ENCODE measurements around the gene TSC22D4. TPM values are rescaled to one million over a fixed set of nuclear protein-coding genes. Genes with fewer than 3 reads are reported as not detected.
A peak's percentile ranks its signal among the peaks of the same experiment; 100 is the strongest.

TSC22D4 gene
- total RNA-seq, 1 experiment from 2014 or later, result 35.8 TPM

GRCh38 chr7:100434297-100435144, 44.5 kb downstream of the TSC22D4 start:
- DNase-seq, result no peak
- Histone ChIP-seq H3K4me3 (ENCODE audit: insufficient read depth, low read depth, low read length) (peak overlapping the region; percentile 96), H3K36me3 (replicated peaks; ENCODE audit: control insufficient read depth, insufficient read depth, low read length) (peaks cover 25% of the 10 kb centered on the region), H3K27me3 (ENCODE audit: control insufficient read depth, insufficient read depth, low read length) (no peaks in the 10 kb centered on the region)

DNA sequence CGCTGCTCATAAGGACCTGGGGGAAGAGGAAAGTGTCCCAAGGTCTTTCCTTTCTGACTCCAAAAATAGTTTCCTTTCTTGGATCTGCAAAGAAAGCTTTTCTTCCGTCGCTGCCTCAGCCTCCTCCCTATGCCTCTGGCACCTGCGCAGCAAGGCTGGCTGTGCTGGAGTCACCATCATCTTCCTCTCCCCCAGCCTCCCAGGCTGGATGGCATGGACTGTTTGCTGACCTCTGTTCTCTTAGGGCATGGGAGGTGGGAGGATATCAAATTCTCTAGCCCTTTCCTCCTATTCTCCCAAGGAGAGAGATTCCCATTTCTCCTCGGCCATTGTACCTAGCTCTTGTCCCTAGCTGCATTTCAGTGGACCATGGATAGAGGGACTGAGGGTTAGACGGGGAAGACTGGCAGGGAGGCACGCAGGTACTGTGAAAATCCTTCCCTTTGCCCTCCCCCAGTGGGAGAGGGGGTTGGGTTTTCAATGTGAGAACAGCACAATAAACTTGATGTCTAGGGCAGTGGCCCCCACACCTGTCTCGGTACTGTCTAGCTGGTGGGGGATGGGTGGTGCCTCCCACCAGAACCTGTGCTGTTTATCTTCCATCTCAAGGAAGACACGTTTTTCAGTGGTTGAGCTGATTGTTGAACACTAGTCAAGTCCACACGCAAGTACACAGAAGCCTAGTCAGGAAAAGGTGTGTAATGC, 45.3 kb downstream of the TSC22D4 start:
- Histone ChIP-seq H3K36me3 (replicated peaks; ENCODE audit: control insufficient read depth, insufficient read depth, low read length) (peaks cover 25% of the 10 kb centered on the region), H3K4me3 (ENCODE audit: insufficient read depth, low read depth, low read length) (no peak overlapping the region), H3K27me3 (ENCODE audit: control insufficient read depth, insufficient read depth, low read length) (no peaks in the 10 kb centered on the region)

DNA sequence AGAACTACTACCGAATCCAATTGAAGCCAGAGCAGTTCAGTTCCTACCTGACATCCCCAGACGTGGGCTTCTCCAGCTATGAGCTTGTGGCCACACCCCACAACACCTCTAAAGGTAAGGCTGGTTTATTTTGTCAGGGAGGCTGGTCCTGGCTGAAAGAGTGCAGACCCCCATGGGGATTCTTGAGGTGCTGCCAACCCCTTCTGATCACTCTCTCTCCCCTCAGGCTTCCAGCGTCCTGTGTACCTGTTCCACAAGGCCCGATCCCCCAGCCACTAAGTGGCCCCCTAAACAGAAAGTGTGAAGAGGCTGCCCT, 45.8 kb downstream of the TSC22D4 start:
- Histone ChIP-seq H3K36me3 (replicated peaks; ENCODE audit: control insufficient read depth, insufficient read depth, low read length) (peaks cover 25% of the 10 kb centered on the region), H3K27me3 (ENCODE audit: control insufficient read depth, insufficient read depth, low read length) (no peaks in the 10 kb centered on the region), H3K4me3 (ENCODE audit: insufficient read depth, low read depth, low read length) (no peak overlapping the region)
- DNase-seq, result no peak

More for the DNA sequence above, 45.3 kb downstream of the TSC22D4 start:
- no peak for DNase-seq

GRCh38 chr7:100432621-100433275, 46.3 kb downstream of the TSC22D4 start:
- Histone ChIP-seq H3K36me3 (replicated peaks; ENCODE audit: control insufficient read depth, insufficient read depth, low read length) (peaks cover 25% of the 10 kb centered on the region), H3K4me3 (ENCODE audit: insufficient read depth, low read depth, low read length) (no peak overlapping the region), H3K27me3 (ENCODE audit: control insufficient read depth, insufficient read depth, low read length) (peaks cover 2% of the 10 kb centered on the region)
- DNase-seq, result peak; percentile 17

- DNase-seq, result no peak
- Histone ChIP-seq H3K36me3 (replicated peaks; ENCODE audit: control insufficient read depth, insufficient read depth, low read length) (peaks cover 25% of the 10 kb centered on the region), H3K4me3 (ENCODE audit: insufficient read depth, low read depth, low read length) (no peak overlapping the region), H3K27me3 (ENCODE audit: control insufficient read depth, insufficient read depth, low read length) (peaks cover 5% of the 10 kb centered on the region)
Measured at GRCh38 chr7:100432053-100432452, 47.0 kb downstream of the TSC22D4 start.

GRCh38 chr7:100431286-100431735, 47.7 kb downstream of the TSC22D4 start:
- H3K27me3 ChIP-seq (ENCODE audit: control insufficient read depth, insufficient read depth, low read length), result peaks cover 5% of the 10 kb centered on the region
- peaks cover 25% of the 10 kb centered on the region for H3K36me3 ChIP-seq (replicated peaks; ENCODE audit: control insufficient read depth, insufficient read depth, low read length)
- 0 out of 2 replicates have a peak overlapping the region, but pooled peaks have one; percentile 3 for H3K4me3 ChIP-seq (ENCODE audit: insufficient read depth, low read depth, low read length)
- peak; percentile 36 for DNase-seq

- Histone ChIP-seq H3K36me3 (replicated peaks; ENCODE audit: control insufficient read depth, insufficient read depth, low read length) (peaks cover 25% of the 10 kb centered on the region), H3K4me3 (ENCODE audit: insufficient read depth, low read depth, low read length) (peak overlapping the region; percentile 89), H3K27me3 (ENCODE audit: control insufficient read depth, insufficient read depth, low read length) (peaks cover 5% of the 10 kb centered on the region)
- DNase-seq, result peak; percentile 66
Measured at GRCh38 chr7:100430493-100431285, 48.3 kb downstream of the TSC22D4 start.

- Histone ChIP-seq H3K4me3 (ENCODE audit: insufficient read depth, low read depth, low read length) (peak within 1 kb of the TSS; percentile 89), H3K27me3 (ENCODE audit: control insufficient read depth, insufficient read depth, low read length) (peaks cover 5% of the 10 kb centered on the region), H3K36me3 (replicated peaks; ENCODE audit: control insufficient read depth, insufficient read depth, low read length) (peaks cover 24% of the 10 kb centered on the region)
- peak; percentile 99 for DNase-seq
Measured at GRCh38 chr7:100429637-100430492, 49.1 kb downstream of the TSC22D4 start, which contains the start of gene MEPCE. Gene MEPCE, plus strand, starts transcription at chr7:100429831. Its CDS starts 188 bp downstream, at chr7:100430019.

- peak; percentile 97 for DNase-seq
- peaks cover 5% of the 10 kb centered on the region for H3K27me3 ChIP-seq (ENCODE audit: control insufficient read depth, insufficient read depth, low read length)
- H3K36me3 ChIP-seq (replicated peaks; ENCODE audit: control insufficient read depth, insufficient read depth, low read length), result peaks cover 20% of the 10 kb centered on the region
- peak overlapping the region; percentile 89 for H3K4me3 ChIP-seq (ENCODE audit: insufficient read depth, low read depth, low read length)
Measured at GRCh38 chr7:100428967-100429636, 49.9 kb downstream of the TSC22D4 start.

GRCh38 chr7:100428199-100428966, 50.6 kb downstream of the TSC22D4 start, which contains the start of gene ZCWPW1:
Gene ZCWPW1, minus strand, starts transcription at chr7:100428703. Its CDS starts 8,054 bp downstream, at chr7:100420649.
- Histone ChIP-seq H3K4me3 (ENCODE audit: insufficient read depth, low read depth, low read length) (peak within 1 kb of the TSS; percentile 89), H3K27me3 (ENCODE audit: control insufficient read depth, insufficient read depth, low read length) (peaks cover 5% of the 10 kb centered on the region), H3K36me3 (replicated peaks; ENCODE audit: control insufficient read depth, insufficient read depth, low read length) (peaks cover 13% of the 10 kb centered on the region)
- peak; percentile 94 for DNase-seq

- Histone ChIP-seq H3K4me3 (ENCODE audit: insufficient read depth, low read depth, low read length) (peak overlapping the region; percentile 57), H3K27me3 (ENCODE audit: control insufficient read depth, insufficient read depth, low read length) (peaks cover 5% of the 10 kb centered on the region), H3K36me3 (replicated peaks; ENCODE audit: control insufficient read depth, insufficient read depth, low read length) (peaks cover 8% of the 10 kb centered on the region)
- DNase-seq, result no peak
Measured at GRCh38 chr7:100427762-100428198, 51.2 kb downstream of the TSC22D4 start.

DNA sequence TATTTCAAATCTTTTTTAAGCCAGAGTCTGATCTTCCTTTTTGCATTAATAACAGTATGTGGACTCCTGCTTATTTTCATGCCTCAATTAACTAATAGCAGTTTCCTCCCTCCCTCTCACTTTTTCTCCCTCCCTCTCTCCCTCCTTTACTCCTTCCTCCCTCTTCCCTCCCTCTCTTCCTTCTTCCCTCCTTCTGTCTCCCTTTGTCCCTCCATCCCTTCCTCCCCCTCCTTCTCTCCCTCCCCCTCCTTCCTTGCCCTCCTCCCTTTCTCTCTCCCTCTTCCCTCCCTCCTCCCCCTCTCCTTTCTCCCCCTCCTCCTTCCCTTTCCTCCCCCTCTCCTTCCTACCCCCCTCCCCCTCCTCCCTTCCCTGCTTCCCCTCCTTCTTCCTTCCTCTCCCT, 52.5 kb downstream of the TSC22D4 start:
- no peak for DNase-seq
- Histone ChIP-seq H3K27me3 (ENCODE audit: control insufficient read depth, insufficient read depth, low read length) (peaks cover 5% of the 10 kb centered on the region), H3K36me3 (replicated peaks; ENCODE audit: control insufficient read depth, insufficient read depth, low read length) (no peaks in the 10 kb centered on the region; the same call in 1 of the 2 replicates), H3K4me3 (ENCODE audit: insufficient read depth, low read depth, low read length) (no peak overlapping the region)

Measured in H7 (cell line).